Pancreas (tissue), 10 donors: ENCODE data around the gene AFAP1L2. TPM values are rescaled to one million over a fixed set of nuclear protein-coding genes. Genes with fewer than 3 reads are reported as not detected.

ENCODE experiments used
- ATAC-seq, 4 donors: fragments of 200-7000 bp; cut with Tn5 transposase; one replicate each; pipeline versions ENCODE4 v1.8.0 to v1.9.1; 2020; ENCODE audit warnings: mild to moderate bottlenecking in 4 of 4, moderate library complexity in 4 of 4
- DNase-seq, 6 donors: peaks; one replicate each; pipeline ENCODE4 v3.0.0-alpha.2; 2020
- FAIRE-seq: peaks from 2 replicates; lab custom pipeline; 2012; peaks lifted over from hg19 to GRCh38; lab: Jason Lieb, UNC
- H3K27ac ChIP-seq, 4 donors: fragments of 200-600 bp; sonication (generic); 1 replicate in 3 of 4; 2 replicates in 1 of 4; pipeline versions ENCODE4 v1.5.0 to v1.8.0; 2020
- H3K27me3 ChIP-seq, 4 donors: fragments of 200-600 bp; one replicate each; pipeline ENCODE4 v1.8.0; 2021
- H3K36me3 ChIP-seq, 3 donors: fragments of 200-600 bp; sonication (generic) in 1 of 3; one replicate each; pipeline versions ENCODE4 v1.5.0 to v1.8.0; 2020 to 2021
- H3K4me1 ChIP-seq, 3 donors: fragments of 200-600 bp; one replicate each; pipeline ENCODE4 v1.8.0; 2021
- H3K4me3 ChIP-seq, 4 donors: fragments of 200-600 bp; sonication (generic) in 2 of 4; one replicate each; pipeline versions ENCODE4 v1.5.0 to v1.8.0; 2020 to 2021
- H3K9me3 ChIP-seq, 4 donors: fragments of 200-600 bp; one replicate each; pipeline ENCODE4 v1.8.0; 2021
- CTCF ChIP-seq, 4 donors: fragments of 200-600 bp; sonication (generic) in 3 of 4; IDR thresholded peaks; one replicate each; pipeline versions ENCODE4 v1.5.0 to v1.8.0; 2021; ENCODE audit warnings: antibody characterized with exemption in 4 of 4
- WGBS, 2 donors: extraction: QIAGEN DNeasy Blood & Tissue Kit; methylation state at CpG; one replicate each; pipeline ENCODE4 v1.1.7; 2013; 5-methylcytosine and 5-hydroxymethylcytosine counted together
- intact Hi-C, 3 donors: fragments of 100-400 bp; cut with DNase I; formaldehyde crosslinking; loops; one replicate each; pipeline versions ENCODE4 v1.11.1 to v1.14.2; 2022
- polyA plus RNA-seq, 2 donors: library from polyadenylated mRNA; stranded (reverse); fragments of 200-250 nt; gene quantifications; one replicate each; pipeline ENCODE4 v1.2.3, GENCODE V29; 2013
- total RNA-seq, 6 donors: library from RNA; stranded (reverse); fragmentation: NEBNext Ultra II Directional in 4 of 6; extraction: Animal tissue kit (Norgen Biotek cat#: 25700) in 4 of 6; gene quantifications; one replicate each; pipeline versions ENCODE4 v1.2.1 to v1.2.4, GENCODE V29; 2021 to 2023
- donor health status: healthy with polysubstance abuse.
- donor health status: DM: no; HTN: no; CAD: no; lungs with moderate emphysema.
- donor health status: DM: no; HTN: no; CAD: no.
- donor health status: control.
- donor health status: control.
- donor health status: Bipolar disorder and iron deficiency.
- donor health status: DM: yes; HTN: yes; CAD: no.
- donor health status: DM: no; HTN: no; CAD: no.
- donor health status: DM: no; HTN: no; CAD: no.
- donor health status: DM: yes; HTN: yes; CAD: no.

AFAP1L2 gene
- total and polyA plus RNA-seq, 8 donors = 3.3 to 19.9 (median 5.3) TPM

DNA sequence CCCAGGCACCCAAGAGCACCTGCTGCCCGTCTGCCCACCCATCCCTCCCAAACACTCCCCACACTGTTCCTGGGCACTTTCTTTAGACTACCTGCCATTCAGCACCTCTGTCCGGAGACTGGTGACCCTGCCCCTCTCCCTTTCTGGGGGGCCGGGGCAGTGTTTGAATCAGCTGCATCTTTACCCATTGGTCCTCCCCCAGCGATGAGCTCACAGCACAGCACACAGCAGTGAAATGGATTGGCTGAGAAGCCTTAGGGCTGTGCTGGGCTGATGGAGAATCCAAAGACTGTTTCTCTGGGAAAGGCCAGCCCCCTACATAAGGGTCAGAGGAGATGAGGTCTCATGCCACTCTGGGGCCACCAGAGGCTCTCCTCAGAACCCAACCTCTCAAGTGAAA is 125.0 kb downstream of the AFAP1L2 start:
- intact Hi-C loops = no loop called here
- H3K4me1 ChIP-seq = no peaks in the 10 kb centered on the region
- no peaks in the 10 kb centered on the region for H3K27me3 ChIP-seq
- H3K27ac ChIP-seq = no peak overlapping the region
- no peak for FAIRE-seq
- no peak for TF ChIP-seq CTCF (IDR thresholded peaks at IDR 0.05)
- DNase-seq = no peak
- 87 to 97% methylated on average over 4 of the region's 4 CpGs for WGBS, 2 donors
- H3K9me3 ChIP-seq = no peaks in the 10 kb centered on the region
- no peaks in the 10 kb centered on the region for H3K36me3 ChIP-seq
- no peak for ATAC-seq
- H3K4me3 ChIP-seq = no peak overlapping the region

- ATAC-seq = no peak
- Histone ChIP-seq H3K9me3 (no peaks in the 10 kb centered on the region), H3K27ac (no peak overlapping the region), H3K4me3 (no peak overlapping the region), H3K27me3 (no peaks in the 10 kb centered on the region), H3K36me3 (no peaks in the 10 kb centered on the region), H3K4me1 (no peaks in the 10 kb centered on the region)
- no peak for DNase-seq
- intact Hi-C loops = no loop called here
- no peak for TF ChIP-seq CTCF (IDR thresholded peaks at IDR 0.05)
- 71 to 77% methylated on average over 4 of the region's 4 CpGs for WGBS, 2 donors
- no peak for FAIRE-seq
Observed at GRCh38 chr10:114278884-114279191, 125.5 kb downstream of the AFAP1L2 start.

DNA sequence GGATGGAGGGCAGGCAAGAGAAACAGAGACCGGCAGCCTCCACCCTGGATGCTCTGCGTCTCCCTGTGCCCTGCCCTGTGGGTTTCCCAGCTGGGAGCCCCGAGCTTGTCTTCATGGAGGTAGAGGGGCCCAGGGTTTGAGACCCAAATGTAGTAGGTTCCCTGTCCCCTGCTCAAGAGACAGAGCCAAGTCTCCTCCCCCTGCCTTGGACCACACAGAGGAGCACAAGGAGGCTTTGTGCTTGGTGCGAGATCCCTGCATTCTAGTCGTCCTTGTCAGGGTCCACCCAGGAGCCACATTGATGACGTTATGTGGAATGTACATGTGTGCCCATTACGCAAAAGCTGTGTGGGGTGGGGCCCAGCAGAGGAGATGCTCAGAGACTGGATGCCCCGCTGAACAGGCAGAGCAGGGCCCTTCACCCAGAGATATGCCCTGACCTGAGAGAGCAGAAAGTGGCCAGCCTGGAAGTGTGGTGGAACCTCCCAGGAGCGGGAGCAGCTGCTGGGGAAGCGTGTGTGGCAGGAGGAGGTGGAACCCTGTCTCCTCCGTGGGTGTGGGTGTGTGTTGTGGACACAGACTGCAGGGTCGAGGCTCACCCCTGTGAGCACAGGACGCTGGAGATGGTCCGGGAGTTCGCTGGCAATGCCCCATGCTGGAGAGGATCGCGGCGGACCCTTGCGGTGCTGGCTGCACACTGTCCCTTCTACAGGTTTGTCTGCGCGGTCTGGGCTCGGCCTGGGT is 126.0 kb downstream of the AFAP1L2 start:
- H3K27me3 ChIP-seq = no peaks in the 10 kb centered on the region

GRCh38 chr10:114276671-114277070 is 127.6 kb downstream of the AFAP1L2 start:
- DNase-seq = no peak
- ATAC-seq = no peak
- no peak for FAIRE-seq

More for the DNA sequence above, 126.0 kb downstream of the AFAP1L2 start:
- Histone ChIP-seq H3K4me3 (no peak overlapping the region), H3K27ac (no peak overlapping the region), H3K36me3 (no peaks in the 10 kb centered on the region), H3K4me1 (no peaks in the 10 kb centered on the region), H3K9me3 (no peaks in the 10 kb centered on the region)
- no peak for TF ChIP-seq CTCF (IDR thresholded peaks at IDR 0.05)
- FAIRE-seq (no peak), DNase-seq (no peak), ATAC-seq (no peak)
- 85 to 91% methylated on average over 22 of the region's 22 CpGs for WGBS, 2 donors
- intact Hi-C loops = no loop called here

More at GRCh38 chr10:114276671-114277070, 127.6 kb downstream of the AFAP1L2 start:
- intact Hi-C loops = no loop called here
- Histone ChIP-seq H3K4me1 (no peaks in the 10 kb centered on the region), H3K27me3 (no peaks in the 10 kb centered on the region), H3K9me3 (no peaks in the 10 kb centered on the region), H3K4me3 (no peak overlapping the region), H3K27ac (no peak overlapping the region), H3K36me3 (no peaks in the 10 kb centered on the region)
- TF ChIP-seq CTCF (IDR thresholded peaks at IDR 0.05) = no peak
- 90% methylated on average over 6 of the region's 6 CpGs for WGBS, 2 donors
